ENCODE data around the gene ZSCAN20.

ZSCAN20 gene

GRCh38 chr1:33455539-33456501 lies 16.6 kb upstream of the ZSCAN20 start:
- TF ChIP-seq GLIS3 (CRISPR knock-in tag; IDR thresholded peaks at IDR 0.05) (no peak), ZNF565 (CRISPR knock-in tag; conservative IDR thresholded peaks at IDR 0.05; ENCODE audit: low read depth) (no peak), ZC3H10 (CRISPR knock-in tag; IDR thresholded peaks at IDR 0.05) (no peak), TOX (CRISPR knock-in tag; IDR thresholded peaks at IDR 0.05; ENCODE audit: borderline replicate concordance) (no peak), ZNF8 (CRISPR knock-in tag; IDR thresholded peaks at IDR 0.05) (no peak), TCF4 (CRISPR knock-in tag; IDR thresholded peaks at IDR 0.05; ENCODE audit: borderline replicate concordance) (no peak)
- peak; percentile 96 for ATAC-seq

- ATAC-seq: no peak
Observed at GRCh38 chr1:33456502-33456886, 16.0 kb upstream of the ZSCAN20 start.

GRCh38 chr1:33459691-33460090 lies 12.8 kb upstream of the ZSCAN20 start:
- ATAC-seq: no peak
- TF ChIP-seq OSR1 (CRISPR knock-in tag; IDR thresholded peaks at IDR 0.05) (no peak), ESRRG (CRISPR knock-in tag; IDR thresholded peaks at IDR 0.05) (no peak), ARNTL (CRISPR knock-in tag; IDR thresholded peaks at IDR 0.05; ENCODE audit: borderline replicate concordance, low read depth) (no peak), GLIS3 (CRISPR knock-in tag; IDR thresholded peaks at IDR 0.05) (no peak), PATZ1 (CRISPR knock-in tag; IDR thresholded peaks at IDR 0.05; ENCODE audit: borderline replicate concordance) (no peak), ZC3H10 (CRISPR knock-in tag; IDR thresholded peaks at IDR 0.05) (no peak), CSDC2 (CRISPR knock-in tag; IDR thresholded peaks at IDR 0.05) (no peak), ISL1 (CRISPR knock-in tag; IDR thresholded peaks at IDR 0.05) (no peak), ZNF565 (CRISPR knock-in tag; conservative IDR thresholded peaks at IDR 0.05; ENCODE audit: low read depth) (no peak)
- TF ChIP-seq, protein P1, sequence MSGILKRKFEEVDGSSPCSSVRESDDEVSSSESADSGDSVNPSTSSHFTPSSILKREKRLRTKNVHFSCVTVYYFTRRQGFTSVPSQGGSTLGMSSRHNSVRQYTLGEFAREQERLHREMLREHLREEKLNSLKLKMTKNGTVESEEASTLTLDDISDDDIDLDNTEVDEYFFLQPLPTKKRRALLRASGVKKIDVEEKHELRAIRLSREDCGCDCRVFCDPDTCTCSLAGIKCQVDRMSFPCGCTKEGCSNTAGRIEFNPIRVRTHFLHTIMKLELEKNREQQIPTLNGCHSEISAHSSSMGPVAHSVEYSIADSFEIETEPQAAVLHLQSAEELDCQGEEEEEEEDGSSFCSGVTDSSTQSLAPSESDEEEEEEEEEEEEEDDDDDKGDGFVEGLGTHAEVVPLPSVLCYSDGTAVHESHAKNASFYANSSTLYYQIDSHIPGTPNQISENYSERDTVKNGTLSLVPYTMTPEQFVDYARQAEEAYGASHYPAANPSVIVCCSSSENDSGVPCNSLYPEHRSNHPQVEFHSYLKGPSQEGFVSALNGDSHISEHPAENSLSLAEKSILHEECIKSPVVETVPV (CRISPR knock-in tag; IDR thresholded peaks at IDR 0.05): no peak

More at GRCh38 chr1:33456502-33456886, 16.0 kb upstream of the ZSCAN20 start:
- no peak for TF ChIP-seq TOX (CRISPR knock-in tag; IDR thresholded peaks at IDR 0.05; ENCODE audit: borderline replicate concordance)
- TF ChIP-seq OSR1 (CRISPR knock-in tag; IDR thresholded peaks at IDR 0.05): no peak
- TF ChIP-seq, protein P2, sequence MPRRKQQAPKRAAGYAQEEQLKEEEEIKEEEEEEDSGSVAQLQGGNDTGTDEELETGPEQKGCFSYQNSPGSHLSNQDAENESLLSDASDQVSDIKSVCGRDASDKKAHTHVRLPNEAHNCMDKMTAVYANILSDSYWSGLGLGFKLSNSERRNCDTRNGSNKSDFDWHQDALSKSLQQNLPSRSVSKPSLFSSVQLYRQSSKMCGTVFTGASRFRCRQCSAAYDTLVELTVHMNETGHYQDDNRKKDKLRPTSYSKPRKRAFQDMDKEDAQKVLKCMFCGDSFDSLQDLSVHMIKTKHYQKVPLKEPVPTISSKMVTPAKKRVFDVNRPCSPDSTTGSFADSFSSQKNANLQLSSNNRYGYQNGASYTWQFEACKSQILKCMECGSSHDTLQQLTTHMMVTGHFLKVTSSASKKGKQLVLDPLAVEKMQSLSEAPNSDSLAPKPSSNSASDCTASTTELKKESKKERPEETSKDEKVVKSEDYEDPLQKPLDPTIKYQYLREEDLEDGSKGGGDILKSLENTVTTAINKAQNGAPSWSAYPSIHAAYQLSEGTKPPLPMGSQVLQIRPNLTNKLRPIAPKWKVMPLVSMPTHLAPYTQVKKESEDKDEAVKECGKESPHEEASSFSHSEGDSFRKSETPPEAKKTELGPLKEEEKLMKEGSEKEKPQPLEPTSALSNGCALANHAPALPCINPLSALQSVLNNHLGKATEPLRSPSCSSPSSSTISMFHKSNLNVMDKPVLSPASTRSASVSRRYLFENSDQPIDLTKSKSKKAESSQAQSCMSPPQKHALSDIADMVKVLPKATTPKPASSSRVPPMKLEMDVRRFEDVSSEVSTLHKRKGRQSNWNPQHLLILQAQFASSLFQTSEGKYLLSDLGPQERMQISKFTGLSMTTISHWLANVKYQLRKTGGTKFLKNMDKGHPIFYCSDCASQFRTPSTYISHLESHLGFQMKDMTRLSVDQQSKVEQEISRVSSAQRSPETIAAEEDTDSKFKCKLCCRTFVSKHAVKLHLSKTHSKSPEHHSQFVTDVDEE (CRISPR knock-in tag; IDR thresholded peaks at IDR 0.05): no peak
- TF ChIP-seq POU6F1 (CRISPR knock-in tag; IDR thresholded peaks at IDR 0.05; ENCODE audit: borderline replicate concordance, low read depth): no peak
- no peak for TF ChIP-seq TCF4 (CRISPR knock-in tag; IDR thresholded peaks at IDR 0.05; ENCODE audit: borderline replicate concordance)
- TF ChIP-seq ZNF8 (CRISPR knock-in tag; IDR thresholded peaks at IDR 0.05): no peak
- no peak for TF ChIP-seq SNAI2 (CRISPR knock-in tag; IDR thresholded peaks at IDR 0.05)
- no peak for TF ChIP-seq ZFP3 (CRISPR knock-in tag; IDR thresholded peaks at IDR 0.05)
- no peak for TF ChIP-seq ZC3H10 (CRISPR knock-in tag; IDR thresholded peaks at IDR 0.05)
- TF ChIP-seq ESRRG (CRISPR knock-in tag; IDR thresholded peaks at IDR 0.05): no peak
- no peak for TF ChIP-seq ISL1 (CRISPR knock-in tag; IDR thresholded peaks at IDR 0.05)
- no peak for TF ChIP-seq ARNTL (CRISPR knock-in tag; IDR thresholded peaks at IDR 0.05; ENCODE audit: borderline replicate concordance, low read depth)
- no peak for TF ChIP-seq RARB (CRISPR knock-in tag; IDR thresholded peaks at IDR 0.05)

GRCh38 chr1:33460144-33460543 lies 12.3 kb upstream of the ZSCAN20 start:
- ATAC-seq: no peak
- TF ChIP-seq TOX (CRISPR knock-in tag; IDR thresholded peaks at IDR 0.05; ENCODE audit: borderline replicate concordance): no peak
- TF ChIP-seq CSDC2 (CRISPR knock-in tag; IDR thresholded peaks at IDR 0.05): no peak
- TF ChIP-seq RARB (CRISPR knock-in tag; IDR thresholded peaks at IDR 0.05): no peak
- TF ChIP-seq ESRRG (CRISPR knock-in tag; IDR thresholded peaks at IDR 0.05): no peak
- no peak for TF ChIP-seq ARNTL (CRISPR knock-in tag; IDR thresholded peaks at IDR 0.05; ENCODE audit: borderline replicate concordance, low read depth)
- no peak for TF ChIP-seq BACH2 (CRISPR knock-in tag; IDR thresholded peaks at IDR 0.05; ENCODE audit: borderline replicate concordance)
- TF ChIP-seq ZFP30 (CRISPR knock-in tag; IDR thresholded peaks at IDR 0.05): no peak
- TF ChIP-seq OSR1 (CRISPR knock-in tag; IDR thresholded peaks at IDR 0.05): no peak
- TF ChIP-seq ZNF70 (CRISPR knock-in tag; IDR thresholded peaks at IDR 0.05): no peak
- TF ChIP-seq SNAI2 (CRISPR knock-in tag; IDR thresholded peaks at IDR 0.05): no peak
- TF ChIP-seq ISL1 (CRISPR knock-in tag; IDR thresholded peaks at IDR 0.05): no peak
- TF ChIP-seq, protein P2 (CRISPR knock-in tag; IDR thresholded peaks at IDR 0.05): no peak

Measured in SK-N-SH treated with all-trans-retinoic acid at 6 μM for 48 hours (cell line).